ENCODE results near the gene KRIT1. TPM values are rescaled to one million over a fixed set of nuclear protein-coding genes. Genes with fewer than 3 reads are reported as not detected.
A peak's percentile ranks its signal among the peaks of the same experiment; 100 is the strongest.
"Not testable (repeated sequence)": the region's sequence is repeated elsewhere in the genome, so short reads cannot be mapped to it uniquely, and the experiment has no call there.

Gene KRIT1
- polyA plus RNA-seq, 10 donors = 19.0 to 35.9 (median 26.9) TPM

DNA sequence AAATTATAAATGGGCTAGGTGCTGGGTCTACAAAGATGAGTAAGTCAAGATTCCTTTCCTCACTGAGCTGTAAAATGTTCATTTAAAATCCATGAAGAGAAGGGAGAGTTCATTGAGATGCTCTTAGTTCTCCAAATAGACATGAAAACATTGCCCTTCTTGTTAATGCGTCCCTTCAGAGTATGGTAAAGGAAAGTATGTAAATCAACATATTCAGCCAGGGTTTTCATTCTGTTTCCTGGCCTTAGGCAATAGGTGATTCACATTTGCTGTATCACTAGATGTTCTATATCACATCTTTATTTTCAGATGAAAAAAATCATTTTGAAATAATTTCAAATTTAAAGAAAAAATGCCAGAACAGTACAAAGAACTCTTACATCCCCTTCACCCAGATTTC, 5.5 kb upstream of the KRIT1 start:
- no peak for DNase-seq

DNA sequence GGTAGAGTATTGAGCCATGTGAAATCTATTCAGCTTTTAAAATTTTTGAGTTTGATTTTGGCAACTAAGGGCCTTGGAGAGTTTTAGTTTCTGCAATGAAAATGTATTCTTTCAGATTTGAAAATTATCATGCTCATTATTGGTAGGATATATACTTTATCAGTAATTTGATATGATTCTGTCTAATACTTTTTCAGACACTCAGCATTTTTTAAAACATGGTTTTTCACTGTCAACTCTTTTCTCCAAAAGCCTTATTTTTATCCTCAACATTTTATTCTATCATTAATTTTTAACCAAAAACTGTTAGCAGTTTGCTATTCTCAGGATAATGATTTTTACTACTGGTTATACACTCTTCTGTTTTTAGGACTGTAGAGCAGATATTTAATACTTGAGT, 4.9 kb upstream of the KRIT1 start:
- no peak for DNase-seq

DNA sequence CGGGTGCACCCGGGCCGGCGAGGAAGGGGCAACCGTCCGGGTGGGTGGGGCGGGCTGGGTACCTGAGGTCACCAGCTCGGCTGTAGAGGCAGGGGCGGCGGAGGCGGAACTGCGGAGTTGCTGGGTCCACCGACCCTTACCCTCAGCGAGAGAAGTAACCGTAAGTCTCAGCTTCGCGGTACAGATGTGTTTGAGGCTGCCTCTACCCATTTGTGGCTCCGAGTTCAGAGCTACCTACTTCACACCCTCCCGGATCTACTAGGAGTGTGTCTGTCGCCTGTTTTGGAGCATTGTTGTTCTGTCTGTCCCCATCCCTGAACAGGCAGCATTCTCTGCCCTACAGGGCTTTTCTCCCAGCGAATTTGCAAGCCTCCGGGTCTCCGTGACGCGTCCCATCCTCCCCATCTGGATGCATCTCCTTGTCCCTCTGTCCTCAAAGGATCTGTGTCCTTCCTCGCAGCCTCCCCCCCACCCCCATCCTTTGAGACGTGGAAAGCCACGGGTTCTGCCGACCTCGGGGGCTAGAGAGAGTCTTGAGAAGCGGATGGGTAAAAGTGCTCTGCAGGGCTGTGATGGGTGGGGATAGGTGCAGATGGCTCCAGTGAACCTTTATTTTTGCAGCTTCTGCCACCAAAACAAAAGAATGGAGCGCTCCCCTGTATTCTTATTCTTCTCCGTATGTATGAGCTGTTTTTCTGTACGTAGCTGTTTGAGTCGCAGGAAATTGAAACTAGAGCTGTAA, 817 bp upstream of the KRIT1 start:
- DNase-seq = peak; percentile 19 to 76 (median 36)

DNA sequence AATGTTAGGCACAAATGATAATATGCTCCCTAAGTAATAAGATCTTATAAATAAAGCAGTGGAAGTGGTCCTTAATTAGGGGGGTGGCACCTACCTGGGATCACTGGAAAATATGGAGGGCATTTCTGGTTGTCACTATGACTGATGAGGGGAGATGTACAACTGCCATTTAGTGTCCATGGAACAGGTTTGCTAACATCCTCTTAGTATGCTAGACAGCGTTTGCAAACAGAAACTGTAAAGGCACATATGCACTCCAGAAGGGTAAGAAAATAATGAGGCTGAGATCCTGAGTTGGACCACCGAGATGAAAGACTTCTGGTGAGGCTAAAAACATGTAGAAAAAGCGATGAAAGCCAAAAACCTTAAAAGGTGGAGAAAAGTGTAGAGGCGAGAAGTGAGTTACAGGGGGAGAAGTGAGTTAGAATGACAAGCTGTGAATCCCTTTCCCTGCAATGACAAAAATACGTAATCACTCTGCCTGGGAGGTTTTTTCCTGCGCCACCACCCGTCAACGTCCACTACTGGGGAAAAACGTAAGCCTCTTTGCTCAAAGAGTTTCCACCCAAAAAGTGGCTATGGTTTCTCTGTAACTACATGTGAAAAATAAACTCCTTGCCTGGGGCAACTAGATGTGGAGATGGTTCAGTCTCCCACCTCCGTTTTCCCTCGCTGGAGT, 767 bp downstream of the KRIT1 start:
- no peak for DNase-seq

DNA sequence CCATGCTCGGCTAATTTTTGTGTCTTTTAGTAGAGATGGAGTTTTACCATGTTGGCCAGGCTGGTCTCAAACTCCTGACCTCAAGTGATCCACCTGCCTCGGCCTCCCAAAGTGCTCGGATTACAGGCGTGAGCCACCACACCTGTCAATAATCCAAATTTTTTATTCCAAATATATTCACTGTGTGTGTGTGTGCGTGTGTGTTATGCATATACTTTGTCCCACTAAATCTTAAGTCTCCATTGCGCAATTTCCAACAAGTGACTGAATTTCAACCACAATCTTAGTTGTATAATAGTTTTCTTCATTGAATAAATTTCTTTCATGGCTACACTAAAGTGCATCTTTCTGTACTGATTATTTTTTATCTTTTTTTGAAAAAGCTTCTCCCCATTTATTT, 2.7 kb downstream of the KRIT1 start:
- no peak for DNase-seq

DNA sequence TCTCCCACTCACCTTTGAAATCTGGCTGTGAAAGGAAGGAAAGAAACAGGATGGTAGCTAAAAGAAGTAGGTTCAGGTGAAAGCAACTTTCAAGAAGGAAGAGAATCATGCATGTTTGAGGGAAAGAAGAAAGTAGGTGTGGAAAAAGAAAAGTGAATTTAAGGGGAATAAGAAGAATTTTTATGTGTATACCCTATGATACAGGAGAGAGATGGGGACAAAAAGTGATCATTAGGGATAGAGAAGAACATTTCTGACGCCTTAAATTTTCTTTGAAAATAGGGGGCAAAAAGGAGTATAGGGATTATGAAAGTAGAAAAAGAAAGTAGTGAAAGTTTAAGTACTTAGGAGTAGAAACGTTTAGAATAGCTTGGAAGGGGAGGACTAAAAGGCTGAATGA, 15.2 kb downstream of the KRIT1 start:
- DNase-seq = no peak

DNA sequence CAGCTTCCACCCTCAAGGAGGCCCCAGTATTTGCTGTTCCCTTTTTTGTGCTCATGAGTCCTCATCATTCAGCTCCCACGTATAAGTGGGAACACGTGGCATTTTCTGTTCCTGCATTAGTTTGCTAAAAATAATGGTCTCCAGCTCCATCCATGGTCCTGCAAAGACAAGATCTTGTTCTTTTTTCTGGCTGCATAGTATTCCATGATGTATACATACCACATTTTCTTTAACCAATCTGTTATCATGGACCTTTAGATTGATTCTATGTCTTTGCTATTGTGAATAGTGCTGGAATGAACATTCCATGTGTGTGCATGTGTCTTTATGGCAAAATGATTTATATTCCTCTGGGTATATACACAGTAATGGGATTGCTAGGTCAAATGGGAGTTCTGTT, 17.0 kb downstream of the KRIT1 start:
- no peak for DNase-seq

DNA sequence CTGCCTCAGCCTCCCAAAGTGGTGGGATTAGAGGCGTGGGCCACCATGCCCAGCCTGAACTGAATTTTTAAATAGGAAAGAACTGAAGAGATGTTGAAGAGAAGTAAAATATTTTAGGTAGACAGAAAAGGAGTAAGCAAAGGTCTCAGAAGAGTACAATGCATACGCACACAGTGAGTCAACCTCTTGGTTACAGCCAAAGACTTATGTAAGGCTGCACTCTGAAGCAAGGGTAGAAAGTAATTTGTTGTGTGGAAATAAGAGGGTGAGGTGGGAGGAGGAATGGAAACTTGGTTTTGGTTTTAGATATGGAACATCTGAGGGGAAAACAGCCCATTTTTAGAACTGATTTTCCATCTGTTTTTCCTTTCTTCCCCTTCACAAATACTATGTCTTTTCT, 17.6 kb downstream of the KRIT1 start:
- no peak for DNase-seq

DNA sequence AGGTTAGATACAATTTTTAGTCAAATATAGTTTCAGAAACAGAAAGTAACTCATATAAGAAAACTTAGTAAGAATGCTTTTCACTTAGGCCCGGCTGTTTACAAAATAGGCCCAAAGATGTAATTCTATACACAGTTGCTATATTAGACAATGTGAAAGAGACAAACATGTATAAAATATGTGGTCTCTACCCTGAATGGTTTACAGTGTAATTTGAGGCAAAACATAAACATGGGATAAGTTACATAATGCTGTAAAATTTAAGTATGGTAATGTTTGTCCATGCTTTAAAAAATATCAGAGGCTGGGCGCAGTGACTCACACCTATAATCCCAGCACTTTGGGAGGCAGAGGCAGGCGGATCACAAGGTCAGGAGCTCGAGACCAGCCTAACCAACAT, 18.7 kb downstream of the KRIT1 start:
- no peak for DNase-seq

DNA sequence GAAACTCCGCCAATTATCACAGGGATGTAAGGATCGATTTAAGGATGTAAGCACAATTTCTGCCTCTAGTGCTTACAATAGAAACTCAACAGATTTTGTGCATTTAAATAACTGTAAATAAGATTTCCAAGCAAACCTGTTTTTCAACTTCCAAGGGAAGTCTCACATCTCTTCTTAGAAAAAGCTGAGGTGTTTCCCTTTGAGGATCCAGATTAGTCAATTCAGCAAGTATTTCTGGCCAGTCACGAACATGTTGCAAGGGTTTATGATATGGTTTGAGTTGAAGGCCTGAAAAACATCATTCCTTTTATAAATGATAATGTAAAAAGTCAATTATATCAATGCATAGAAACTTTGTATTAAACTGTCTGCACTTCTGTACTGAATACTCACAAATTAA, 23.9 kb downstream of the KRIT1 start:
- DNase-seq = no peak

DNA sequence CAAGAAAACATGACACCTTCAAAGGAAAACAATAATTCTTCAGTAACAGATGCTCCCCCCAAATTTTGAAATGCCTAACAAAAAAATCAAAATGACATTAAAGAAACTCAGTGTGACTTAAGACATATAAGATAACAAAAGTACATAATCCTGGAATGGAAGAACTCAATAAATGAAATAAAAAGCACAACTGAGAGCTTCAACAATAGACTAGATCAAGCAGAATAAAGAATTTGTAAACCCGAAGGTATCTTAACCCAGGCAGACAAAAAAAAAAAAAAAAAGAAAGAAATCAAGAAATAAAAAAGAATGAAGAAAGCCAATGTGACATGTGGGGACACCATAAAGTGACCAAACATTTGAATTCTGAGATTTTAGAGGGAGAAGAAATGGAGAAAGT, 39.0 kb downstream of the KRIT1 start:
- DNase-seq = no peak

DNA sequence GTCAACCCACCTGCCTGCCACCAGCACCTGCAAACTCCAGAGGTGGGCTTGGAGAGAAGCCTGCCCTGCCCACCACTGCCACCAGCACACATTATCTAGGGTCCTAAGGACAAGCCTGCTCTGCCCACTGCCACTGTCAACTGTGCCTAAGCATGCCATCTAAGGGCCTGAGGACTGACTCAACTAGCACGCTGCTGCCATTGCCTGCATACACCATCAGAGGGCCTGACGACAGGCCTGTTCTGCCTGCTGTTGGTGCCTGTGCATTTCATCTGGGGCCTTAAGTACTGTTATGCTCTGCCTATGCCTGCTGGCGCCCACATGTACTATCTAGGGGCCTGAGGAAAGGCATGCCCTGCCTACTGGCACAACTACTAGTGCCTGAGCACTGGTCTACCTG, 39.7 kb downstream of the KRIT1 start:
- no peak for DNase-seq

DNA sequence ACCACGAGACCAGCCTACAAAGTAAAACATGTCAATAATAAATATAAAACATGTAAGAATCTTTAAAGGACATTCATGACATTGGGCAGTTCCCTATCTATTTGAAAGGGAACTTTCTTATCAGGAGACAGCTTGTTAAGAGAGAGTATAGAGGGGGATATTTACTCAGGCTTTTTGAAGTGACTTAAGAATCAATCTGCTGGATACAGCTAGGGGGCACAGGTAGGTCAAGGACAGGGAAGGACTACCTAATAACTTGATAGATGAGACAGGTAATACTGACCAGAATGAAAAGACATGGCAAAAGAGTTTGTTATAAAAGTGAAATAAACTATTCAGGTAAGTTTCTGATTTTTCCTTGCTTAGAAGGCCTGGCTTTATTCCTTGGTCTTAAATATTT, 44.9 kb downstream of the KRIT1 start:
- DNase-seq = no peak

DNA sequence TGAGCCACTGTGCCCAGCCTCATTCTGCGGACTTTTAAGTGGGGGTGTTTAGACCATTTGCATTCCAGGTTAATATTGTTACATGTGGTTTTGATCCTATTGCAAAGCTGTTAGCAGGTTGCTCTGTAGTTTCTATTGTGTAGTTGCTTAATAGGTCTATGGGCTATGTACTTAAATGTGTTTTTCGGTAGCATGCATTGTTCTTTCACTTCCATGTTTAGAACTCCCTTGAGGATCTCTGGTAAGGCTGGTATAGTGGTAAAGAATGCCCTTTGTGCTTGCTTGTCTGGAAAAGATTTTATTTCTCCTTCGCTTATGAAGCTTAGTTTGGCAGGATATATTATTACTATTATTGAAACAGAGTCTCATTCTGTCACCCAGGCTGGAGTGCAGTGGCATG, 53.4 kb downstream of the KRIT1 start:
- DNase-seq = no peak

DNA sequence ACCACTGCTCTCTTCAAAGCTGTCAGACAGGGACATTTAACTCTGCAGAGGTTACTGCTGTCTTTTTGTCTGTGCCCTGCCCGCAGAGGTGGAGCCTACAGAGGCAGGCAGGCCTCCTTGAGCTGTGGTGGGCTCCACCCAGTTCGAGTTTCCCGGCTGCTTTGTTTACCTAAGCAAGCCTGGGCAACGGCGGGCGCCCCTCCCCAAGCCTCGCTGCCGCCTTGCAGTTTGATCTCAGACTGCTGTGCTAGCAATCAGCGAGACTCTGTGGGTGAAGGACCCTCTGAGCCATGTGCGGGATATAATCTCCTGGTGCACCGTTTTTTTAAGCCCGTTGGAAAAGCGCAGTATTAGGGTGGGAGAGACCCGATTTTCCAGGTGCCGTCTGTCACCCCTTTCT, 56.5 kb downstream of the KRIT1 start:
- DNase-seq = not testable (repeated sequence)

DNA sequence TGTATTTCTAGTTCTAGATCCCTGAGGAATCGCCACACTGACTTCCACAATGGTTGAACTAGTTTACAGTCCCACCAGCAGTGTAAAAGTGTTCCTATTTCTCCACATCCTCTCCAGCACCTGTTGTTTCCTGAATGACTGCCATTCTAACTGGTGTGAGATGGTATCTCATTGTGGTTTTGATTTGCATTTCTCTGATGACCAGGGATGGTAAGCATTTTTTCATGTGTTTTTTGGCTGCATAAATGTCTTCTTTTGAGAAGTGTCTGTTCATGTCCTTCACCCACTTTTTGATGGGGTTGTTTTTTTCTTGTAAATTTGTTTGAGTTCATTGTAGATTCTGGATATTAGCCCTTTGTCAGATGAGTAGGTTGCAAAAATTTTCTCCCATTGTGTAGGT, 61.4 kb downstream of the KRIT1 start:
- not testable (repeated sequence) for DNase-seq

DNA sequence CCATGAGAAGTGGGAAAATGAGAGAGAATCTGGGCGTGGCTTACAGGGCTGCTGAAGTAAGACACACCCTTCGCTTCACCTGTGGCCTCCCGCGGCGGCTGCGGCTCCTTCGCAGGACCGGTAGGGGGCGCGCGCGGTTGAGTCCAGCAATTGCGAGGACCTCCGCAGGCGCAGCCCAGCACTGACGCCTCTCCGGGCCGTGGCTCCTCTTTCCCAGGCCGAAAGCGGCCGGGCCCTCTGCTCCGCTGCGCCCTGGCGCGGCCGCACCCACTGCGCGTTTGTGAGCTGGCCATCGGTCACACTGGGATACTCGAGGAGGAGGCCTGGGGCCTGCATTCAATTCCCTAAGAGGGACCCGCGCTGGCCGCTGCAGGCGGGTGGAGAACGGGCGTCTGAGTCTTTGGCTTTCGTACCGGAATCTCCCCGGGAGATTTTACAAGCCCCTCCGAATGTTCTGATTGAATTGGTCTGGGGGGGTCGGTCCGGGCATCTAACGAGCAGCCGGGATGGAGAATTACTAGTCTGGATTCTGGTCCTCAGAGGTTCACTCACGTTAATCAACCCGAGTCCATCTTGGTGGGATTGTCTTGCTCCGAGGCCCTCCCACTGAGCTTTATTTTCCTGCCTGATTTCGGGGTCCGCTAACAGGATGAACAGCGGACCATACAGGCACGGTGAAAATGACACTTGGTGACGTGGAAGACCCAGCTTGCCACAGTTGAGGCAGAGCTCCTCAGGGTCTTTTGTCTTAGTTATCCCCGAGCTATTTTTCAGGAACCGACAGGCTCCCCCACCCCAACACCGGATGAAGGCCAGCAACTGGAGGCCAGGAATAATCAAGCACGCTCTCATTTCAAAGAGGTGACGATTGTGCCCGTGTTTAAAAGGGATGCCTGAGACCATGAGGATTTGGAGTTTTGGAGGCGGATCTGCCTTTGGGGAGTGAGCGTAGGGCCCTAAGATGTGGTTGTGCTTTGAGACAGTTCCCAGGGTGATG, 66.5 kb downstream of the KRIT1 start, which contains the start of gene LRRD1:
Gene LRRD1 (minus strand): TSS at position 215 of the 997 bp plus-strand sequence. CDS start 13,940 bp downstream, outside the sequence.
- DNase-seq = peak; percentile 81 to 93 (median 85)

DNA sequence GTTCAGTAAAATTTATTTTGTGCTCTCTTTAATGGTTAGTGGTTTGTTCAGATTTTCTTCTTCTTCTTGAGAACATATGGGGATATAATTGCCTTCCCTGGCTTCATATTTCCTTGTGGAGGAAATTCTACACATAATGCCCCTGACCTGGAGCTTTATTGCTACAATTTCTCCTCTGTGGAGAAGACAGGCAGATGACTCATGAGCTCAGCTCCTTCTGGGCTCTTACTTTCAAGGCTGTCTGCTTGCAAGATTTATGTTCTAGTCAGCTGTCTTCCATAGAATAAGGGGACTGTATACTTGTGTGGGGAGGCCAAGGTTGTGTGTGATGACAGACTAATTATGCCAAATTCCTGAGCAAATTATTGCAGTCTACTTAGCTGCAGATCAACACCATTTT, 68.4 kb downstream of the KRIT1 start:
- DNase-seq = peak in 2 of 3 donors; percentile 8 to 83

DNA sequence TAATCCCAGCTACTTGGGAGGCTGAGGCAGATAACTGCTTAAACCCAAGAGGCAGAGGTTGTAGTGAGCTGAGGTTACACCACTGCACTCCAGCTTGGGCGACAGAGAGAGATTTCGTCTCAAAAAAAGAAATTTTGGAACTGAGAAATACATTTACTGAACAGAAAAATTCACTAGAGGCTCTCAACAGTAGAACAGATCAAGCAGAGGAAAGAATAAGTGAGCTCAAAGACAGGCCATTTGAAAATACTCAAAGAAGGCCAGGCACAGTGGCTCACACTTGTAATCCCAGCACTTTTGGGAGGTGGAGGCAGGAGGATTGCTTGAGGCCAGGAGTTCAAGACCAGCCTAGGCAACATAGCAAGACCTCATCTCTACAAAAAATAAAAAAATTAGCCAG, 76.2 kb downstream of the KRIT1 start:
- DNase-seq = not testable (repeated sequence)

DNA sequence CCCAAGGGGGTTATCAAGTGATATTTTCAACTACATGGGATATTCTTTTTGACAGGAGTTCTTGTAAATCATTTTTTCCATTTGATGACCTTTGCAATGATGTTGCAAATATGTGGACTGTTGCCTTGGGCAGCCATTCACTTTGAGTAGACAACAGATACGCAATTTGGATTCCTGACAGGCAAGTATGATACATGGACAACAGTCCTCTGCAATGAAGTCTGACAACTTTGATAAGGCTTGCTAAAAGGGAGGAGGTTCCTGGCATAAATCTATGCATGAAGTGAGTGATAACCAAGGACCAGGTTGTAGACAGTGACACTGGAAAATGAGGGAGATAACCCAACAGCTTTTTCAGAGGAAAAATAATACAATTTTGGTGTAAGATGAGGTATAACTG, 84.4 kb downstream of the KRIT1 start:
- no peak for DNase-seq

DNA sequence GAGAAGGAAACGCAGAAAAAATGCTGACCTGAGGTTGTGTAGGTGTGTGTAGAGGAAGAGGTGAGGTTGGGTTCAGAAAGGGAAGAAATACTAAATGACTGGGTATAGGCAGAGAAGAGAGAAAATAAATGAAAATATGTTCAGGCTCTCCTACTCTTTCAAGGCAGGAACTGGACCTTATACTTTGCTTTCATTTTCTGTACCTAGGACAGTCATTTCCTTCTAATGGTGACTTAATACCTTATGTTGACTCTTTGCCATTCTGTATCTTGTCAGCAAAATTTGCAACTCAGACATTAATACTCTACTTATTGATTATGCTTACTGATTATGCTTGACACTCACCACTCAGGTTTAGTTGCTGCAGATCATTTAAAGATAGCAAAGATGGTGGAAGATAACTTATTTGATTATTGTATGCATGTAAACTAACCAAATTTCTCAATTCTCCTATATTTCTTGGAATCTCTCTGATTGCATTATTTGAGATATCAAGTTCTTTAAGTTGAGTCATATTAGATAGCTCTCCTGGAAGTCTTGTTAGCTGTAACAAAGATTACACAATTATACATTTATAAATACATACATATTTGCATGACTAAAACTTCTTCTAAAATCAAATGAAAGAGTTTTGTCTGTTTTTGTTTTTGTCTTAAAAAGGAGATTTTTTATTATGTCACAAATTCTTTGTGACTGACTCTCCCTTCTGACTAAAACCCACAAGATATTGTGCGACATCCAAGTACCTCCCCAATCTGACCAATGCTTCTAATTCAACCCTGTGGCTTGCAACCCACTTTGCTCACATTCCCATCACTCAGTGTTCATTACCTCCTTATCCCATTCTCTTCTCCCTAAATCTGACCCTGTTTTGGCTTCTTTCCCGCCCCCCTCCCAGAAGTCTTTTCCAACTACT, 86.8 kb downstream of the KRIT1 start:
- peak in 1 of 3 donors; percentile 79 for DNase-seq
